OCI-LY3 (cell line): ENCODE results near the gene AGER.
"Not testable (repeated sequence)": the region's sequence is repeated elsewhere in the genome, so short reads cannot be mapped to it uniquely, and the experiment has no call there.

ENCODE experiments used
- H2AFZ ChIP-seq: fragments of 200-600, 300-600 bp; shearing (Covaris generic); 2 replicates; pipeline ENCODE4 v1.6.0; 2014; ENCODE audit warnings: antibody characterized with exemption, low read depth, low read length
- H3K27ac ChIP-seq: fragments of 200-600, 300-600 bp; sonication (generic); 2 replicates; pipeline ENCODE4 v1.5.1; 2014; ENCODE audit warnings: mild to moderate bottlenecking, low read length, moderate library complexity, mixed read lengths
- H3K27me3 ChIP-seq: fragments of 200-600, 300-600 bp; sonication (generic); 2 replicates; pipeline ENCODE4 v1.6.1; 2014; ENCODE audit warnings: low read depth, low read length, mixed read lengths
- H3K36me3 ChIP-seq: fragments of 200-600, 300-600 bp; sonication (generic); replicated peaks from 2 replicates; pipeline ENCODE3; 2014; ENCODE audit warnings: low read depth, low read length, mixed read lengths
- H3K4me1 ChIP-seq: fragments of 300-600, 200-600 bp; sonication (generic); 2 replicates; pipeline ENCODE4 v1.6.1; 2014; ENCODE audit warnings: low read length, mixed read lengths
- H3K4me2 ChIP-seq: fragments of 200-600, 300-600 bp; sonication (generic); 2 replicates; pipeline ENCODE4 v1.6.1; 2014; ENCODE audit warnings: low read length, mixed read lengths
- H3K4me3 ChIP-seq: fragments of 300-600, 200-600 bp; sonication (generic); 2 replicates; pipeline ENCODE4 v1.5.1; 2014; ENCODE audit warnings: antibody characterized with exemption, mild to moderate bottlenecking, low read length, moderate library complexity
- H3K79me2 ChIP-seq: fragments of 300-600, 200-600 bp; shearing (Covaris generic); 2 replicates; pipeline ENCODE4 v1.6.1; 2014; ENCODE audit warnings: mild to moderate bottlenecking, low read length, mixed read lengths
- H3K9ac ChIP-seq: fragments of 300-600, 200-600 bp; shearing (Covaris generic); 2 replicates; pipeline ENCODE4 v1.6.0; 2014; ENCODE audit warnings: mild to moderate bottlenecking, low read length, moderate library complexity
- H3K9me3 ChIP-seq: fragments of 200-600, 300-600 bp; shearing (Covaris generic); 2 replicates; pipeline ENCODE4 v1.6.1; 2014; ENCODE audit warnings: low read length, mixed read lengths; ENCODE audit not compliant: insufficient read depth
- H4K20me1 ChIP-seq: fragments of 200-600, 300-600 bp; sonication (generic); 2 replicates; pipeline ENCODE4 v1.6.1; 2016; ENCODE audit warnings: low read length, mixed read lengths; ENCODE audit not compliant: insufficient read depth
- EZH2phosphoT487 ChIP-seq: fragments of 200-600 bp; shearing (Covaris generic); IDR thresholded peaks from 2 replicates; pipeline ENCODE4 v1.6.1; 2018; ENCODE audit warnings: antibody characterized with exemption, mixed run types, low read depth
- TF ChIP-seq, protein P1 (sequence below): fragments of 200-600, 300-600 bp; sonication (generic); IDR thresholded peaks from 2 replicates; pipeline ENCODE4 v1.5.1; 2014; ENCODE audit warnings: antibody characterized with exemption, low read length, low read depth

The AGER gene

DNA sequence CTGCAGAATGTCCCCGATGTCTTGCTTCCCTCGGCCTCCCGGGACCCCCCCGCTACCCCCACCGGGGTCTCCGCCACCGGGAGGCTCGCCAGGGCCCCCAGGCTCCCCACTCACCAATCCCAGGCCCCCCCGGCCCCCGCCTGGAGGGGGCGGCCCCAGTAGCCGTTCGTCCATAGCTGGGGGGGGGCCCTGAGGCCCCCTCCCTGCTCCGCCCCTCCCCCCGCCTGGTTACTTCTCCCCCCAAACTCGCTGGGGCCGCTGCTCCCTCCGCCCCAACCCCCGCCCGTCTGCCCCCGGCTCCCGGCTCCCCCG is 5.6 kb upstream of the AGER start:
- Histone ChIP-seq H3K4me2 (peak overlapping the region; percentile 93), H3K36me3 (peaks cover 18% of the 10 kb centered on the region), H4K20me1 (no peaks in the 10 kb centered on the region), H3K79me2 (peaks cover 48% of the 10 kb centered on the region), H2AFZ (no peak overlapping the region), H3K9ac (peak overlapping the region; percentile 90), H3K4me3 (peak overlapping the region; percentile 93), H3K27ac (peak overlapping the region; percentile 74), H3K4me1 (peaks cover 55% of the 10 kb centered on the region), H3K27me3 (no peaks in the 10 kb centered on the region), H3K9me3 (no peaks in the 10 kb centered on the region)
- no peak for TF ChIP-seq EZH2phosphoT487
- TF ChIP-seq, protein P1, sequence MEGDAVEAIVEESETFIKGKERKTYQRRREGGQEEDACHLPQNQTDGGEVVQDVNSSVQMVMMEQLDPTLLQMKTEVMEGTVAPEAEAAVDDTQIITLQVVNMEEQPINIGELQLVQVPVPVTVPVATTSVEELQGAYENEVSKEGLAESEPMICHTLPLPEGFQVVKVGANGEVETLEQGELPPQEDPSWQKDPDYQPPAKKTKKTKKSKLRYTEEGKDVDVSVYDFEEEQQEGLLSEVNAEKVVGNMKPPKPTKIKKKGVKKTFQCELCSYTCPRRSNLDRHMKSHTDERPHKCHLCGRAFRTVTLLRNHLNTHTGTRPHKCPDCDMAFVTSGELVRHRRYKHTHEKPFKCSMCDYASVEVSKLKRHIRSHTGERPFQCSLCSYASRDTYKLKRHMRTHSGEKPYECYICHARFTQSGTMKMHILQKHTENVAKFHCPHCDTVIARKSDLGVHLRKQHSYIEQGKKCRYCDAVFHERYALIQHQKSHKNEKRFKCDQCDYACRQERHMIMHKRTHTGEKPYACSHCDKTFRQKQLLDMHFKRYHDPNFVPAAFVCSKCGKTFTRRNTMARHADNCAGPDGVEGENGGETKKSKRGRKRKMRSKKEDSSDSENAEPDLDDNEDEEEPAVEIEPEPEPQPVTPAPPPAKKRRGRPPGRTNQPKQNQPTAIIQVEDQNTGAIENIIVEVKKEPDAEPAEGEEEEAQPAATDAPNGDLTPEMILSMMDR, result no peak

DNA sequence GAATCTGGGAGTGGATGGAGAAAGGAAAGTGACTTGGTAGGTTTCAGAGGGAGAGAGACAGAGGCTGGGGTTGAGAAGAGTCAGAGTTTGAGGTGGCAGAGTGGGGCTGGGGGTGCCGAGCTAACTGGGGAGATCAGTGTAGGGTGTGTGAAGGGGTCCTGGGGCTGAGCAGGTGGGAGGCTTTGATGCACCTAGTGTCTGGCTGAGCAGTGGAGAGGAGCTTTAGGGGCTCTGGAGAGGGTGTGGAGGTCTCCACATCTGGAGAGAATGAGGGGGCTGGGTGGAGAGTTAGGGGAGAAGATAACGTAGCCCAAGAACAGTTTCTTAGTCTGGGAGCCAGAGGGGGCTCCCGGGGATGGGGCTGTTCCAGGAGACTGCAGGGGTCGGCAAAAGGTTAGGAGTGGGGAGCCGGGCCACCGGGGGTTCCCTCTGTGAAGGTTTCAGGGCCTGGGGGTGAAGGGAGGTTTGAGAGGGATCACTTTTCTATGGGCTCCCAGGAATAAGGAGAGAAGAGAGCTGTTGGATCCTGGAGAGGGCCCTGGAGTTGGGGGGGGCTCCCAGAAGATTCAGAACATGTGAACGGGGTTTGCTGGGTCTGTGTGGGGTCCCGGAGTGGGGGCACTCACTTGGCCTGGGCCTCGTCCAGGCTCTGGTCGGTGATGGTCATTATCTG is 5.2 kb upstream of the AGER start:
- Histone ChIP-seq H3K27ac (peak overlapping the region; percentile 74), H3K9me3 (no peaks in the 10 kb centered on the region), H3K9ac (peak overlapping the region; percentile 90), H3K4me3 (peak overlapping the region; percentile 93), H3K36me3 (peaks cover 18% of the 10 kb centered on the region), H4K20me1 (no peaks in the 10 kb centered on the region), H3K27me3 (no peaks in the 10 kb centered on the region), H2AFZ (no peak overlapping the region), H3K4me2 (peak overlapping the region; percentile 93), H3K4me1 (peaks cover 51% of the 10 kb centered on the region), H3K79me2 (peaks cover 50% of the 10 kb centered on the region)
- TF ChIP-seq, protein P1, result no peak
- no peak for TF ChIP-seq EZH2phosphoT487

DNA sequence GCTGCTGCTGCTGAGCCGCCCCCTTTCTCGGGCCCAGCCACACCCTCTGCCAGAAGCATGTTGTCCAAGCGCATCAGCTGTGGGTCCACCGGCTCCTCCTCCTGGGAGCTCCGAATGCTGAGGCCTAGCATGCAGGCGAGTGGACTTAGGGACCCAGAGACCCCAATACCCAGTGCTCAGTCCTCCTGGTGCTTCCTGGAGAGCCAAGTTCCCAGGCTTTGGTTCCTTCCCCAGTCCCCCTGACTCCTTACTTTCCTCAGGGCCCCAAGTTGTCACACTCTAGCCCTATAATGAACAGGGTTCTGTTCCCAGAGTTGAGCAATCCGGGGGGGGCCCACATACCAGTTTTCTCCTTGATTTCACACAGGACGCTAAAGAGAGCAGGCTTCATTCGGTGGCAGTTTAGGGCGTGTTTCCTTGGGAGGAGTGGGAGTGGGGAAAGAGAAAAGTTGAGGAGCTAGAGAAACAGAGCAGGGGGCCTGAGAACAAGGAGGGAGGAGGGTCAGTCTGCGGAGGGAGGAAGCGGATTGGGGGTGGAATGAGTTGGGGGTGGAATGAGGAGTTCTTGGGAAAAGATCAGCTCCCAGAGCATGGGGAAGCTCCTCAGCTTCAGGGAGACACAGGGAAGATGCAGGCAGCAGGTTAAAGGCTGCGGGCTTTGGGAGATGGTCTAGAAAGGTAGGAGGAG is 4.5 kb upstream of the AGER start:
- Histone ChIP-seq H3K27me3 (no peaks in the 10 kb centered on the region), H4K20me1 (no peaks in the 10 kb centered on the region), H3K36me3 (peaks cover 20% of the 10 kb centered on the region), H3K9me3 (no peaks in the 10 kb centered on the region), H3K79me2 (peaks cover 51% of the 10 kb centered on the region), H3K4me2 (peak overlapping the region; percentile 93), H3K27ac (peak overlapping the region; percentile 74), H3K4me3 (peak overlapping the region; percentile 93), H2AFZ (no peak overlapping the region), H3K4me1 (peaks cover 48% of the 10 kb centered on the region), H3K9ac (peak overlapping the region; percentile 90)
- TF ChIP-seq, protein P1, result no peak
- no peak for TF ChIP-seq EZH2phosphoT487

DNA sequence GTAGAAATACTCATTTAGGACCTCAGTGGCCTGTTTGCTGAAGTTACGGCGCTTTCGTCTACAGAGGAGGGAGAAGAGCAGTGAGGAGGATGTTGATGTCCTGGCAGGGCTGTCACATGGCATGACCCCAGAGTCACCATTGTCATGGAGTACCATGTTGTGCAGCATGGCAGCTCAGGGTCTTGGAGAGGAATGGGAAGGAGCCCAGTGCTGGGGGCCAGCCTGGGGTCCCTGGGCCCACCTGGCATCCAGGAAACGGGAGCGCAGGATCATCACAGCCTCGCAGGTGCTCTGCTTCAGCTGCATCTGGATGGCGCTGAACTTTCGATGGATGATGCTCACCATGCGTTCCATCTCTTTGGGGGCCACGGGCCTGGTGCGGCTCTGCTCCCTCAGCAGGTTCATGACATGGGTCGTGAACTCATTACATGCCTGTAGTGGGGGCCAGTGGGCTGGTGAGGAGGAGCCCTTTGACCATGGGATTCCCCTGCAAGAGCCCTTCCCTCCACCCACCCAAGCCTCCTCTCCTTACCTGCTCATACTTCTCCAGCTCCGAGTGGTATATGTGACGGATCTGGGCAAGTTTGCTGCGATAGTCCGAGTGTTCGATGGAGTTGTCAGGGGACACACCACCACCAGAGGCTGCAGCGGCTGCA is 3.8 kb upstream of the AGER start:
- H3K9ac ChIP-seq, H3K9me3 ChIP-seq, H3K4me3 ChIP-seq, H2AFZ ChIP-seq, H3K27me3 ChIP-seq, H4K20me1 ChIP-seq: not testable (repeated sequence)
- Histone ChIP-seq H3K4me1 (peaks cover 43% of the 10 kb centered on the region), H3K36me3 (peaks cover 26% of the 10 kb centered on the region), H3K79me2 (peaks cover 51% of the 10 kb centered on the region), H3K27ac (peak overlapping the region; percentile 76), H3K4me2 (peak overlapping the region; percentile 44; the same call in 1 of the 2 replicates)
